Activated CD4-positive, alpha-beta T cell treated with anti-CD3 and anti-CD28 coated beads for 1 hour (primary cell): ENCODE measurements around the gene KRTAP26-1.

Experiments used
- DNase-seq: peaks from one replicate; pipeline ENCODE4 v3.0.0-alpha.2; 2020

The KRTAP26-1 gene

GRCh38 chr21:30269803-30270530, 50.1 kb downstream of the KRTAP26-1 start:
- DNase-seq: no peak
